CD4-positive, alpha-beta memory T cell (primary cell): Measurements from ENCODE around the gene UNC80. TPM values are rescaled to one million over a fixed set of nuclear protein-coding genes. Genes with fewer than 3 reads are reported as not detected.

Source experiments
- CTCF ChIA-PET: fragments of 350-600 bp; sonication (Branson Sonifier 250); formaldehyde crosslinking; loops from one replicate; lab custom pipeline; 2021; ENCODE audit warnings: inconsistent platforms; ENCODE audit not compliant: partially characterized antibody; lab: Charles Lee
- POLR2A ChIA-PET: fragments of 350-600 bp; sonication (Branson Sonifier 250); formaldehyde crosslinking; loops from one replicate; lab custom pipeline; 2021; ENCODE audit not compliant: partially characterized antibody; lab: Charles Lee
- DNase-seq, 5 donors: peaks; one replicate each; pipeline versions ENCODE4 v3.0.0 to v3.0.0-alpha.2; 2020 to 2022; ENCODE audit warnings: mixed read lengths in 1 of 5
- H3K27ac ChIP-seq: one replicate; pipeline ENCODE4 v1.7.0; 2013; ENCODE audit warnings: low read depth, low read length
- H3K27me3 ChIP-seq: 2 replicates; pipeline ENCODE4 v1.7.0; 2013; ENCODE audit warnings: mild to moderate bottlenecking, low read length, moderate library complexity; ENCODE audit not compliant: insufficient read depth
- H3K36me3 ChIP-seq: 2 replicates; pipeline ENCODE4 v1.7.0; 2013; ENCODE audit warnings: mild to moderate bottlenecking, low read length, moderate library complexity; ENCODE audit not compliant: insufficient read depth
- H3K4me1 ChIP-seq: 2 replicates; pipeline ENCODE4 v1.7.0; 2013; ENCODE audit warnings: mild to moderate bottlenecking, low read length, moderate library complexity; ENCODE audit not compliant: insufficient read depth
- H3K4me3 ChIP-seq, 2 donors: one replicate each; pipeline ENCODE4 v1.7.0; 2013; ENCODE audit warnings: low read length in 2 of 2, mild to moderate bottlenecking in 1 of 2
- H3K9me3 ChIP-seq, 2 donors: one replicate each; pipeline ENCODE4 v1.7.0; 2013; ENCODE audit warnings: low read length in 2 of 2, control low read depth in 1 of 2; ENCODE audit not compliant: control insufficient read depth in 1 of 2
- H3K27ac Mint-ChIP-seq, 7 donors: one replicate each; pipeline ENCODE4 v1.8.0; 2020 to 2021; ENCODE audit warnings: mixed read lengths in 7 of 7, mild to moderate bottlenecking in 6 of 7, inconsistent platforms in 3 of 7, moderate library complexity in 3 of 7
- H3K27me3 Mint-ChIP-seq, 2 donors: one replicate each; pipeline ENCODE4 v1.8.0; 2020 to 2021; ENCODE audit warnings: mixed read lengths in 2 of 2
- H3K36me3 Mint-ChIP-seq, 2 donors: one replicate each; pipeline ENCODE4 v1.8.0; 2020 to 2021; ENCODE audit warnings: mixed read lengths in 2 of 2, inconsistent platforms in 1 of 2, mild to moderate bottlenecking in 1 of 2
- H3K4me1 Mint-ChIP-seq, 4 donors: one replicate each; pipeline ENCODE4 v1.8.0; 2020 to 2021; ENCODE audit warnings: mixed read lengths in 4 of 4, mild to moderate bottlenecking in 1 of 4
- H3K4me3 Mint-ChIP-seq, 8 donors: one replicate each; pipeline ENCODE4 v1.8.0; 2020 to 2021; ENCODE audit warnings: mixed read lengths in 8 of 8, mild to moderate bottlenecking in 7 of 8, moderate library complexity in 6 of 8, inconsistent platforms in 3 of 8
- H3K9me3 Mint-ChIP-seq, 8 donors: one replicate each; pipeline ENCODE4 v1.8.0; 2020 to 2021; ENCODE audit warnings: mixed read lengths in 8 of 8, mild to moderate bottlenecking in 5 of 8, inconsistent platforms in 3 of 8, moderate library complexity in 1 of 8
- intact Hi-C: fragments of 100-400 bp; cut with micrococcal nuclease; formaldehyde crosslinking; loops from one replicate; pipeline ENCODE4 v1.15.1; 2023
- polyA plus RNA-seq, 2 donors: library from polyadenylated mRNA; unstranded; fragments of 300-500 nt; fragmentation: Illumina TruSeq; gene quantifications; one replicate each; pipeline ENCODE4 v1.2.3, GENCODE V29; 2021
- total RNA-seq, 2 experiments: library from RNA; stranded (reverse); gene quantifications; one replicate each; pipeline ENCODE4 v1.2.3, GENCODE V29; 2021

UNC80 gene
- total and polyA plus RNA-seq, 4 experiments from 2014 or later, result not detected

- Histone ChIP-seq H3K27me3 (no peaks in the 10 kb centered on the region), H3K4me1 (no peaks in the 10 kb centered on the region), H3K4me3 (no peak overlapping the region), H3K9me3 (no peaks in the 10 kb centered on the region), H3K36me3 (no peaks in the 10 kb centered on the region), H3K27ac (no peak overlapping the region)
- Mint-ChIP-seq H3K36me3 (no peaks in the 10 kb centered on the region), H3K9me3 (no peaks in the 10 kb centered on the region), H3K27ac (no peak overlapping the region), H3K27me3 (no peaks in the 10 kb centered on the region), H3K4me1 (no peaks in the 10 kb centered on the region), H3K4me3 (no peak overlapping the region)
- POLR2A ChIA-PET, result no interaction called here
- CTCF ChIA-PET, result no interaction called here
- intact Hi-C loops, result no loop called here
- DNase-seq, result no peak
These were observed 59.3 kb downstream of the UNC80 start for GRCh38 chr2:209830722-209831465.

GRCh38 chr2:209834767-209835166, 63.1 kb downstream of the UNC80 start:
- Histone ChIP-seq H3K27ac (no peak overlapping the region), H3K27me3 (no peaks in the 10 kb centered on the region), H3K36me3 (no peaks in the 10 kb centered on the region), H3K9me3 (no peaks in the 10 kb centered on the region), H3K4me3 (no peak overlapping the region), H3K4me1 (no peaks in the 10 kb centered on the region)
- DNase-seq, result no peak
- Mint-ChIP-seq H3K4me1 (no peaks in the 10 kb centered on the region), H3K27ac (no peak overlapping the region), H3K9me3 (peaks cover 0 to under 1% (median 0%) of the 10 kb centered on the region in 8 donors), H3K4me3 (no peak overlapping the region), H3K27me3 (no peaks in the 10 kb centered on the region), H3K36me3 (no peaks in the 10 kb centered on the region)
- ChIA-PET CTCF (no interaction called here), POLR2A (no interaction called here)
- intact Hi-C loops, result no loop called here

GRCh38 chr2:209840434-209840833, 68.8 kb downstream of the UNC80 start:
- peaks cover 0 to 5% (median 0%) of the 10 kb centered on the region in 8 donors for H3K9me3 Mint-ChIP-seq
- DNase-seq, result no peak
- H3K36me3 Mint-ChIP-seq, result no peaks in the 10 kb centered on the region
- no peaks in the 10 kb centered on the region for H3K36me3 ChIP-seq
- no peaks in the 10 kb centered on the region for H3K4me1 Mint-ChIP-seq
- intact Hi-C loops, result no loop called here
- H3K4me3 ChIP-seq, result no peak overlapping the region
- H3K27ac ChIP-seq, result no peak overlapping the region
- no peaks in the 10 kb centered on the region for H3K4me1 ChIP-seq
- H3K27ac Mint-ChIP-seq, result no peak overlapping the region
- POLR2A ChIA-PET, result no interaction called here
- no peak overlapping the region for H3K4me3 Mint-ChIP-seq
- peaks cover 0 to 2% of the 10 kb centered on the region in 2 donors for H3K27me3 Mint-ChIP-seq
- CTCF ChIA-PET, result no interaction called here
- no peaks in the 10 kb centered on the region for H3K27me3 ChIP-seq
- no peaks in the 10 kb centered on the region for H3K9me3 ChIP-seq

- intact Hi-C loops, result no loop called here
- Histone ChIP-seq H3K9me3 (no peaks in the 10 kb centered on the region), H3K27me3 (no peaks in the 10 kb centered on the region), H3K27ac (no peak overlapping the region), H3K36me3 (no peaks in the 10 kb centered on the region), H3K4me3 (no peak overlapping the region), H3K4me1 (no peaks in the 10 kb centered on the region)
- peaks cover 0 to 3% of the 10 kb centered on the region in 2 donors for H3K27me3 Mint-ChIP-seq
- H3K36me3 Mint-ChIP-seq, result no peaks in the 10 kb centered on the region
- H3K27ac Mint-ChIP-seq, result no peak overlapping the region
- DNase-seq, result no peak
- no peaks in the 10 kb centered on the region for H3K4me1 Mint-ChIP-seq
- H3K4me3 Mint-ChIP-seq, result no peak overlapping the region
- CTCF ChIA-PET, result no interaction called here
- POLR2A ChIA-PET, result no interaction called here
- peaks cover 0 to 2% (median 0%) of the 10 kb centered on the region in 8 donors for H3K9me3 Mint-ChIP-seq
These were observed 74.0 kb downstream of the UNC80 start for GRCh38 chr2:209845666-209846065.

GRCh38 chr2:209864716-209865295, 93.2 kb downstream of the UNC80 start:
- intact Hi-C loops, result no loop called here
- H3K36me3 Mint-ChIP-seq, result no peaks in the 10 kb centered on the region
- Histone ChIP-seq H3K36me3 (no peaks in the 10 kb centered on the region), H3K9me3 (no peaks in the 10 kb centered on the region), H3K27me3 (no peaks in the 10 kb centered on the region), H3K27ac (no peak overlapping the region), H3K4me1 (no peaks in the 10 kb centered on the region), H3K4me3 (no peak overlapping the region)
- H3K4me3 Mint-ChIP-seq, result no peak overlapping the region
- peaks cover 0 to 1% (median 0%) of the 10 kb centered on the region in 4 donors for H3K4me1 Mint-ChIP-seq
- DNase-seq, result no peak
- CTCF ChIA-PET, result no interaction called here
- H3K27me3 Mint-ChIP-seq, result peaks cover 0 to 2% of the 10 kb centered on the region in 2 donors
- POLR2A ChIA-PET, result no interaction called here
- no peak overlapping the region for H3K27ac Mint-ChIP-seq
- peaks cover 0 to 17% (median 4%) of the 10 kb centered on the region in 8 donors for H3K9me3 Mint-ChIP-seq

- peaks cover 0 to under 1% (median 0%) of the 10 kb centered on the region in 4 donors for H3K4me1 Mint-ChIP-seq
- Histone ChIP-seq H3K27ac (no peak overlapping the region), H3K9me3 (no peaks in the 10 kb centered on the region), H3K4me1 (no peaks in the 10 kb centered on the region), H3K27me3 (no peaks in the 10 kb centered on the region), H3K36me3 (no peaks in the 10 kb centered on the region), H3K4me3 (no peak overlapping the region)
- H3K27ac Mint-ChIP-seq, result no peak overlapping the region
- peaks cover 0 to 2% of the 10 kb centered on the region in 2 donors for H3K27me3 Mint-ChIP-seq
- ChIA-PET POLR2A (no interaction called here), CTCF (no interaction called here)
- DNase-seq, result no peak
- no peak overlapping the region for H3K4me3 Mint-ChIP-seq
- intact Hi-C loops, result no loop called here
- H3K36me3 Mint-ChIP-seq, result no peaks in the 10 kb centered on the region
- peaks cover 0 to 4% (median 2%) of the 10 kb centered on the region in 8 donors for H3K9me3 Mint-ChIP-seq
These were observed 96.8 kb downstream of the UNC80 start for GRCh38 chr2:209868271-209868994.

GRCh38 chr2:209870067-209870466, 98.4 kb downstream of the UNC80 start:
- intact Hi-C loops, result no loop called here

More at GRCh38 chr2:209870067-209870466, 98.4 kb downstream of the UNC80 start:
- H3K36me3 ChIP-seq, result no peaks in the 10 kb centered on the region
- Mint-ChIP-seq H3K9me3 (peaks cover 0 to 4% (median 2%) of the 10 kb centered on the region in 8 donors), H3K27ac (no peak overlapping the region), H3K36me3 (no peaks in the 10 kb centered on the region), H3K4me3 (no peak overlapping the region), H3K4me1 (no peaks in the 10 kb centered on the region), H3K27me3 (peaks cover 0 to under 1% of the 10 kb centered on the region in 2 donors)
- H3K27ac ChIP-seq, result no peak overlapping the region
- H3K27me3 ChIP-seq, result no peaks in the 10 kb centered on the region
- H3K4me3 ChIP-seq, result no peak overlapping the region
- CTCF ChIA-PET, result no interaction called here
- DNase-seq, result no peak
- no peaks in the 10 kb centered on the region for H3K4me1 ChIP-seq
- no peaks in the 10 kb centered on the region for H3K9me3 ChIP-seq
- POLR2A ChIA-PET, result no interaction called here
